Right atrium auricular region (tissue), 2 donors: ENCODE data around the gene SLITRK1. TPM values are rescaled to one million over a fixed set of nuclear protein-coding genes. Genes with fewer than 3 reads are reported as not detected.

Source experiments
- DNase-seq: peaks from one replicate; pipeline ENCODE4 v3.0.0-alpha.2; 2019; ENCODE audit warnings: low spot score
- H3K27ac ChIP-seq, 2 donors: fragments of 200-600 bp; sonication (generic); 1 replicate in 1 of 2; 2 replicates in 1 of 2; pipeline ENCODE4 v1.5.1; 2016 to 2019
- H3K27me3 ChIP-seq, 2 donors: fragments of 200-600 bp; sonication (generic); one replicate each; pipeline versions ENCODE4 v1.5.1 to v1.6.0; 2017 to 2019
- H3K36me3 ChIP-seq: fragments of 200-600 bp; sonication (generic); one replicate; pipeline ENCODE4 v1.5.1; 2016
- H3K4me1 ChIP-seq, 2 donors: fragments of 200-600 bp; sonication (generic); one replicate each; pipeline versions ENCODE4 v1.5.1 to v1.6.0; 2017 to 2019
- H3K4me3 ChIP-seq, 2 donors: fragments of 200-600 bp; sonication (generic); 1 replicate in 1 of 2; 2 replicates in 1 of 2; pipeline ENCODE4 v1.5.1; 2017 to 2019; ENCODE audit warnings: mild to moderate bottlenecking in 1 of 2, moderate library complexity in 1 of 2
- H3K9me3 ChIP-seq, 2 donors: fragments of 200-600 bp; sonication (generic); one replicate each; pipeline ENCODE4 v1.5.1; 2019
- total RNA-seq, 2 donors: library from RNA; depleted of rRNA; stranded (reverse); fragments of >200 nt; gene quantifications; one replicate each; pipeline ENCODE4 v1.1.0, GENCODE V29; 2016
- TF ChIP-seq, protein P1 (sequence below), 2 donors: fragments of 200-600 bp; sonication (generic); IDR thresholded peaks; one replicate each; pipeline ENCODE4 v1.5.1; 2019; ENCODE audit warnings: antibody characterized with exemption in 2 of 2

Gene SLITRK1
- total RNA-seq, 2 donors from 2014 or later = not detected

DNA sequence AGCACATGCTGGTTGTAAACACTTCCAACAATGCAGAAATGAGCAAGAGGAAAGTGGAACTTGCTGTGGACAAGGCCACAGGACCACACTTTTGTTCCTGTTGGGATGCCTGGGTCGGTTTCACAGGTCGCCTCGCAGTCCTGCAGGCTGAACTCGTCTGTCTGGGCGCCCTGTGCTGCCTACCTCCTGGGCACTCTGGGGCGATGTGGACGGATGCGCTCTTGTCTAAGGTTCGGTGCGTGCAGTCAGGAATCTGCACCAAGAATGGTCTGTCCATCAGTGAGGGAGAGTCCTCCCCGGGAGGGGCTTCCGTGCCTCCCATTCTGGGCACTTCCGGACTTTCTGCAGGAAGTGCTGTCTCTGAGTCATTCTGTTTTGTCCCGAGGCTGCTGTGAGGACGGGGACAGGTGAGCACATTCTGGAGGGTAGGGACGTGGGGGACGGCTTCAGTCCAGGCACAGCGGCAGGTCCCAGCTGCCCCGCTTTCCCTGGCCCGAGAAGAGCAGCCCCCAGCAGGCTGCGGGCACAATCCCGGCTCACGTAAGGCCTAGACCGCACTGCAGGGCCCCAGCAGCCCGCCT is 24.1 kb upstream of the SLITRK1 start:
- TF ChIP-seq, protein P1, sequence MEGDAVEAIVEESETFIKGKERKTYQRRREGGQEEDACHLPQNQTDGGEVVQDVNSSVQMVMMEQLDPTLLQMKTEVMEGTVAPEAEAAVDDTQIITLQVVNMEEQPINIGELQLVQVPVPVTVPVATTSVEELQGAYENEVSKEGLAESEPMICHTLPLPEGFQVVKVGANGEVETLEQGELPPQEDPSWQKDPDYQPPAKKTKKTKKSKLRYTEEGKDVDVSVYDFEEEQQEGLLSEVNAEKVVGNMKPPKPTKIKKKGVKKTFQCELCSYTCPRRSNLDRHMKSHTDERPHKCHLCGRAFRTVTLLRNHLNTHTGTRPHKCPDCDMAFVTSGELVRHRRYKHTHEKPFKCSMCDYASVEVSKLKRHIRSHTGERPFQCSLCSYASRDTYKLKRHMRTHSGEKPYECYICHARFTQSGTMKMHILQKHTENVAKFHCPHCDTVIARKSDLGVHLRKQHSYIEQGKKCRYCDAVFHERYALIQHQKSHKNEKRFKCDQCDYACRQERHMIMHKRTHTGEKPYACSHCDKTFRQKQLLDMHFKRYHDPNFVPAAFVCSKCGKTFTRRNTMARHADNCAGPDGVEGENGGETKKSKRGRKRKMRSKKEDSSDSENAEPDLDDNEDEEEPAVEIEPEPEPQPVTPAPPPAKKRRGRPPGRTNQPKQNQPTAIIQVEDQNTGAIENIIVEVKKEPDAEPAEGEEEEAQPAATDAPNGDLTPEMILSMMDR (IDR thresholded peaks at IDR 0.05) = no peak
- no peak overlapping the region for H3K27ac ChIP-seq
- H3K4me1 ChIP-seq = no peaks in the 10 kb centered on the region
- no peak for DNase-seq
- no peaks in the 10 kb centered on the region for H3K36me3 ChIP-seq
- no peaks in the 10 kb centered on the region for H3K27me3 ChIP-seq
- H3K4me3 ChIP-seq = no peak overlapping the region
- no peaks in the 10 kb centered on the region for H3K9me3 ChIP-seq

DNA sequence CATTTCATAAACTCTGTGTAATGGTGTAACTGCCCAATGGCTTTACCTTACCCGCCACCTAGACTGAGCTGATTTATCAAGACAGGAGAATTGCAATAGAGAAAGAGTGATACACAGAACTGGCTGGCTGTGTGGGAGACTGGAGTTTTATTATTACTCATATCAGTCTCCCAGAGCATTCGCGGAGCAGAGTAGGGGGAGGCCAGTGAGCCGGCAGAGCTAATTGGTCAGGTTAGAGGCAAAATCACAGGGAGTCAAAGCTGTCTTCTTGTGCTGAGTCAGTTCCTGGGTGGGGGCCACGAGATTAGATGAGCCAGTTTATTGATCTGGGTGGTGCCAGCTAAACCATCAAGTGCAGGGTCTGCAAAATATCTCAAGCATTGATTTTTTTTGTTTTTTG is 23.4 kb upstream of the SLITRK1 start:
- Histone ChIP-seq H3K27ac (no peak overlapping the region), H3K27me3 (no peaks in the 10 kb centered on the region), H3K36me3 (no peaks in the 10 kb centered on the region), H3K4me3 (no peak overlapping the region), H3K4me1 (no peaks in the 10 kb centered on the region), H3K9me3 (no peaks in the 10 kb centered on the region)
- no peak for DNase-seq
- TF ChIP-seq, protein P1 (IDR thresholded peaks at IDR 0.05) = no peak

- Histone ChIP-seq H3K36me3 (no peaks in the 10 kb centered on the region), H3K4me1 (no peaks in the 10 kb centered on the region), H3K27ac (no peak overlapping the region), H3K4me3 (no peak overlapping the region), H3K27me3 (no peaks in the 10 kb centered on the region), H3K9me3 (no peaks in the 10 kb centered on the region)
- DNase-seq = no peak
- TF ChIP-seq, protein P1 (IDR thresholded peaks at IDR 0.05) = no peak
These were observed 13.8 kb upstream of the SLITRK1 start for GRCh38 chr13:83895994-83896580.

GRCh38 chr13:83890358-83890757 is 8.1 kb upstream of the SLITRK1 start:
- Histone ChIP-seq H3K4me1 (no peaks in the 10 kb centered on the region), H3K27ac (no peak overlapping the region), H3K36me3 (no peaks in the 10 kb centered on the region), H3K9me3 (no peaks in the 10 kb centered on the region), H3K27me3 (no peaks in the 10 kb centered on the region), H3K4me3 (no peak overlapping the region)
- TF ChIP-seq, protein P1 (IDR thresholded peaks at IDR 0.05) = no peak
- DNase-seq = no peak

DNA sequence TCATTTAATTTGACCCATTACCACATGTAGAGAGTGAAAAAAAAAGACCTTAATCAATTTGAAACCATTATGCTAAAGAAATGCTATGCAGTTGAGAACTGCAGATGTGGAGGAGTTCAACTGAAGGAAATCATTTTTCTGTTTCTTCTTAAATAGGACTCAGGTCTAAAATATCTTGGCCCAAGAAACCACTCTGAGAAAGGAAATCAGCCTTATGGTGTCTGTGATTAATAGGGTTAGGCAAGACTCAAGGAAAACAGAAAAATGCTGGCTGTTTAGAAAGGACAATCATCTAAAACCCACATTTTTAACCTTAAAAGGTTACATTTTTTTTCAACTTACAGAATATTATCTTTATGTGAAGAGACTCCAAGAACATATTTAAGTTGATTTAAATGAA is 1.9 kb upstream of the SLITRK1 start:
- no peak overlapping the region for H3K4me3 ChIP-seq
- TF ChIP-seq, protein P1 (IDR thresholded peaks at IDR 0.05) = no peak
- H3K9me3 ChIP-seq = no peaks in the 10 kb centered on the region
- H3K27me3 ChIP-seq = no peaks in the 10 kb centered on the region
- H3K4me1 ChIP-seq = no peaks in the 10 kb centered on the region
- DNase-seq = no peak
- no peak overlapping the region for H3K27ac ChIP-seq
- H3K36me3 ChIP-seq = no peaks in the 10 kb centered on the region

GRCh38 chr13:83883061-83883523 is 818 bp upstream of the SLITRK1 start:
- TF ChIP-seq, protein P1 (IDR thresholded peaks at IDR 0.05) = no peak
- no peak overlapping the region for H3K27ac ChIP-seq
- DNase-seq = no peak
- H3K9me3 ChIP-seq = no peaks in the 10 kb centered on the region
- H3K4me1 ChIP-seq = no peaks in the 10 kb centered on the region
- no peak overlapping the region for H3K4me3 ChIP-seq
- no peaks in the 10 kb centered on the region for H3K36me3 ChIP-seq
- H3K27me3 ChIP-seq = no peaks in the 10 kb centered on the region
